Caco-2 (cell line): ENCODE results near the gene RPA1. TPM values are rescaled to one million over a fixed set of nuclear protein-coding genes. Genes with fewer than 3 reads are reported as not detected.

ENCODE experiments used
- BruUV-seq: library from RNA; stranded (reverse); fragments of 400-500 nt; replicated peaks from 2 replicates; lab custom pipeline; 2021; lab: Mats Ljungman, UMichigan
- CTCF ChIA-PET: fragments of 300-600 bp; sonication (Branson Sonifier 250); formaldehyde crosslinking; loops from one replicate; lab custom pipeline; 2022; ENCODE audit warnings: antibody characterized with exemption; lab: Charles Lee
- POLR2A ChIA-PET: fragments of 300-600 bp; sonication (Branson Sonifier 250); formaldehyde crosslinking; loops from one replicate; lab custom pipeline; 2022; ENCODE audit warnings: antibody characterized with exemption; lab: Charles Lee
- DNase-seq, 2 experiments: peaks; one replicate each; pipeline versions ENCODE4 v3.0.0 to v3.0.0-alpha.2; 2020 to 2022
- H3K27me3 ChIP-seq: replicated peaks from 2 replicates; pipeline ENCODE4 v1.6.0; 2011; ENCODE audit warnings: low read length; ENCODE audit not compliant: control insufficient read depth, insufficient read depth
- H3K36me3 ChIP-seq: 2 replicates; pipeline ENCODE4 v1.5.1; 2011; ENCODE audit warnings: low read length; ENCODE audit not compliant: control insufficient read depth, insufficient read depth
- H3K4me1 ChIP-seq: fragments of 250-450 bp; sonication (Bioruptor Pico); 2 replicates; pipeline ENCODE4 v1.5.1; 2020; ENCODE audit warnings: mild to moderate bottlenecking
- H3K4me3 ChIP-seq: 2 replicates; pipeline ENCODE4 v1.5.1; 2011; ENCODE audit warnings: low read depth, mild to moderate bottlenecking, control low read depth, low read length
- H3K9me3 ChIP-seq: fragments of 250-450 bp; sonication (Bioruptor Pico); 2 replicates; pipeline ENCODE4 v1.5.1; 2020; ENCODE audit warnings: mild to moderate bottlenecking, moderate library complexity
- H3K27ac Mint-ChIP-seq: one replicate; pipeline ENCODE4 v1.8.0; 2022; ENCODE audit warnings: mixed read lengths; ENCODE audit not compliant: unreplicated experiment
- H3K27me3 Mint-ChIP-seq: one replicate; pipeline ENCODE4 v1.8.0; 2022; ENCODE audit warnings: mixed read lengths; ENCODE audit not compliant: insufficient read depth, unreplicated experiment
- H3K36me3 Mint-ChIP-seq: one replicate; pipeline ENCODE4 v1.8.0; 2022; ENCODE audit warnings: mild to moderate bottlenecking, mixed read lengths; ENCODE audit not compliant: insufficient read depth, unreplicated experiment
- H3K4me1 Mint-ChIP-seq: one replicate; pipeline ENCODE4 v1.8.0; 2022; ENCODE audit warnings: low read depth, mixed read lengths; ENCODE audit not compliant: unreplicated experiment
- H3K4me3 Mint-ChIP-seq: one replicate; pipeline ENCODE4 v1.8.0; 2022; ENCODE audit warnings: mild to moderate bottlenecking, moderate library complexity, mixed read lengths; ENCODE audit not compliant: unreplicated experiment
- H3K9me3 Mint-ChIP-seq: one replicate; pipeline ENCODE4 v1.8.0; 2022; ENCODE audit warnings: mixed read lengths; ENCODE audit not compliant: unreplicated experiment
- CTCF ChIP-seq, 2 experiments: fragments of 200-600 bp in 1 of 2; IDR thresholded peaks; 1 replicate in 1 of 2; 2 replicates in 1 of 2; pipeline versions ENCODE4 v1.5.1 to v1.8.0; 2011 to 2022; ENCODE audit warnings: antibody characterized with exemption in 1 of 2, control low read depth in 1 of 2, inconsistent platforms in 1 of 2, low read depth in 1 of 2, low read length in 1 of 2, mild to moderate bottlenecking in 1 of 2, moderate library complexity in 1 of 2; ENCODE audit not compliant: insufficient read depth in 1 of 2, severe bottlenecking in 1 of 2, unreplicated experiment in 1 of 2
- intact Hi-C: fragments of 100-400 bp; cut with micrococcal nuclease; formaldehyde crosslinking; loops from one replicate; pipeline ENCODE4 v1.10.0; 2022; ENCODE audit not compliant: unreplicated experiment
- total RNA-seq: library from RNA; stranded (reverse); gene quantifications from 2 replicates; pipeline ENCODE4 v1.2.3, GENCODE V29; 2022

Gene RPA1
- total RNA-seq, 1 experiment from 2014 or later: 167 TPM

- H3K27me3 ChIP-seq: no peaks in the 10 kb centered on the region
- H3K4me1 Mint-ChIP-seq: peaks cover 3% of the 10 kb centered on the region
- CTCF ChIA-PET: interaction anchor here (0.7 kb wide), 1 partner anchor 37 kb away, joined by 3 read pairs; no protein-coding TSS in a partner anchor
- no peaks in the 10 kb centered on the region for H3K4me1 ChIP-seq
- POLR2A ChIA-PET: no interaction called here
- no peak overlapping the region for H3K27ac Mint-ChIP-seq
- H3K9me3 Mint-ChIP-seq: no peaks in the 10 kb centered on the region
- H3K36me3 Mint-ChIP-seq: peaks cover 58% of the 10 kb centered on the region
- intact Hi-C loops: no loop called here
- TF ChIP-seq CTCF (IDR thresholded peaks at IDR 0.05; ENCODE audit: insufficient read depth in 1 of 2, low read depth in 1 of 2, low read length in 1 of 2, severe bottlenecking in 1 of 2, unreplicated experiment in 1 of 2): no peak
- no peak for DNase-seq
- no peaks in the 10 kb centered on the region for H3K9me3 ChIP-seq
- H3K36me3 ChIP-seq: peaks cover 3% of the 10 kb centered on the region; the same call in 1 of the 2 replicates
- H3K4me3 ChIP-seq: no peak overlapping the region
- no peaks in the 10 kb centered on the region for H3K27me3 Mint-ChIP-seq
- no peak overlapping the region for H3K4me3 Mint-ChIP-seq
- no TSS peak for BruUV-seq
Measured at GRCh38 chr17:1871756-1872155, 42.0 kb downstream of the RPA1 start.

- H3K4me1 ChIP-seq: no peaks in the 10 kb centered on the region
- POLR2A ChIA-PET: no interaction called here
- BruUV-seq: no TSS peak
- no peak for TF ChIP-seq CTCF (IDR thresholded peaks at IDR 0.05; ENCODE audit: insufficient read depth in 1 of 2, low read depth in 1 of 2, low read length in 1 of 2, severe bottlenecking in 1 of 2, unreplicated experiment in 1 of 2)
- H3K4me3 Mint-ChIP-seq: no peak overlapping the region
- no peak overlapping the region for H3K4me3 ChIP-seq
- no peaks in the 10 kb centered on the region for H3K27me3 ChIP-seq
- no peaks in the 10 kb centered on the region for H3K27me3 Mint-ChIP-seq
- no peaks in the 10 kb centered on the region for H3K4me1 Mint-ChIP-seq
- CTCF ChIA-PET: no interaction called here
- H3K9me3 Mint-ChIP-seq: no peaks in the 10 kb centered on the region
- intact Hi-C loops: no loop called here
- H3K36me3 ChIP-seq: peaks cover 3% of the 10 kb centered on the region; the same call in 1 of the 2 replicates
- peaks cover 58% of the 10 kb centered on the region for H3K36me3 Mint-ChIP-seq
- H3K9me3 ChIP-seq: no peaks in the 10 kb centered on the region
- no peak for DNase-seq
- H3K27ac Mint-ChIP-seq: no peak overlapping the region
Measured at GRCh38 chr17:1872254-1872653, 42.4 kb downstream of the RPA1 start.

- H3K36me3 Mint-ChIP-seq: peaks cover 58% of the 10 kb centered on the region
- no peaks in the 10 kb centered on the region for H3K9me3 Mint-ChIP-seq
- no peaks in the 10 kb centered on the region for H3K4me1 Mint-ChIP-seq
- CTCF ChIA-PET: no interaction called here
- Histone ChIP-seq H3K4me1 (no peaks in the 10 kb centered on the region), H3K9me3 (no peaks in the 10 kb centered on the region), H3K4me3 (no peak overlapping the region), H3K27me3 (no peaks in the 10 kb centered on the region), H3K36me3 (peaks cover 3% of the 10 kb centered on the region; the same call in 1 of the 2 replicates)
- H3K4me3 Mint-ChIP-seq: no peak overlapping the region
- intact Hi-C loops: no loop called here
- no peaks in the 10 kb centered on the region for H3K27me3 Mint-ChIP-seq
- BruUV-seq: no TSS peak
- H3K27ac Mint-ChIP-seq: no peak overlapping the region
- POLR2A ChIA-PET: no interaction called here
- TF ChIP-seq CTCF (IDR thresholded peaks at IDR 0.05; ENCODE audit: insufficient read depth in 1 of 2, low read depth in 1 of 2, low read length in 1 of 2, severe bottlenecking in 1 of 2, unreplicated experiment in 1 of 2): no peak
- DNase-seq: no peak
Measured at GRCh38 chr17:1872976-1873375, 43.2 kb downstream of the RPA1 start.
